GM18502 (cell line): Measurements from ENCODE around the gene PDCD7.
"Not testable (repeated sequence)": the region's sequence is repeated elsewhere in the genome, so short reads cannot be mapped to it uniquely, and the experiment has no call there.

Source experiments
- ATAC-seq: cut with Tn5 transposase; IDR thresholded peaks from one replicate; pipeline ENCODE4 v1.9.1; 2021; ENCODE audit warnings: mild to moderate bottlenecking; ENCODE audit not compliant: unreplicated experiment, poor library complexity

PDCD7 gene

DNA sequence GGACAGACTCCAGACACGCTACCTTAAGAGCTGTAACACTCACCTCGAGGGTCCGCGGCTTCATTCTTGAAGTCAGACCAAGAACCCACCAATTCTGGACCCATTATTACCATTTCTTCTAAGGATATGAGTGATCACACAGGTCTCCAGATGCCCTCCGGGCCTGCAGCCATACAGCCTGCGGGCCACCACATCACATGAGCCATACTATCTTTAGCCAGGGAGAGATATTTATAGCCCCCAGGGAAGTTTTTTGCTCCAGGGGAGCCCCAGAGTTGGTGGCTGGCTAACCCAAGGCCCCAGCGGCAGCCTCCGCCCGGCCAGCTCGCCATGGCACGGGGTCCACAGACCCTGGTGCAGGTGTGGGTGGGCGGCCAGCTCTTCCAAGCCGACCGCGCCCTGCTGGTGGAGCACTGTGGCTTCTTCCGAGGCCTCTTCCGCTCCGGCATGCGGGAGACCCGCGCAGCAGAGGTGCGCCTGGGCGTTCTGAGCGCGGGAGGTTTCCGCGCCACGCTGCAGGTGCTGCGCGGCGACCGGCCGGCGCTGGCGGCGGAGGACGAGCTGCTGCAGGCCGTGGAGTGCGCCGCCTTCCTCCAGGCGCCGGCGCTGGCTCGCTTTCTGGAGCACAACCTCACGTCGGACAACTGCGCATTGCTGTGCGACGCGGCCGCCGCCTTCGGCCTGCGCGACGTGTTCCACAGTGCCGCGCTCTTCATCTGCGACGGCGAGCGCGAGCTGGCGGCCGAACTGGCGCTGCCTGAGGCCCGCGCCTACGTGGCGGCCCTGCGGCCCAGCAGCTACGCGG lies 56.9 kb downstream of the PDCD7 start, which contains the start of gene KBTBD13:
TSS of gene KBTBD13 (plus strand) at position 261 of the 805 bp plus-strand sequence. CDS start at position 331, 70 bp downstream.
- ATAC-seq, result no peak

DNA sequence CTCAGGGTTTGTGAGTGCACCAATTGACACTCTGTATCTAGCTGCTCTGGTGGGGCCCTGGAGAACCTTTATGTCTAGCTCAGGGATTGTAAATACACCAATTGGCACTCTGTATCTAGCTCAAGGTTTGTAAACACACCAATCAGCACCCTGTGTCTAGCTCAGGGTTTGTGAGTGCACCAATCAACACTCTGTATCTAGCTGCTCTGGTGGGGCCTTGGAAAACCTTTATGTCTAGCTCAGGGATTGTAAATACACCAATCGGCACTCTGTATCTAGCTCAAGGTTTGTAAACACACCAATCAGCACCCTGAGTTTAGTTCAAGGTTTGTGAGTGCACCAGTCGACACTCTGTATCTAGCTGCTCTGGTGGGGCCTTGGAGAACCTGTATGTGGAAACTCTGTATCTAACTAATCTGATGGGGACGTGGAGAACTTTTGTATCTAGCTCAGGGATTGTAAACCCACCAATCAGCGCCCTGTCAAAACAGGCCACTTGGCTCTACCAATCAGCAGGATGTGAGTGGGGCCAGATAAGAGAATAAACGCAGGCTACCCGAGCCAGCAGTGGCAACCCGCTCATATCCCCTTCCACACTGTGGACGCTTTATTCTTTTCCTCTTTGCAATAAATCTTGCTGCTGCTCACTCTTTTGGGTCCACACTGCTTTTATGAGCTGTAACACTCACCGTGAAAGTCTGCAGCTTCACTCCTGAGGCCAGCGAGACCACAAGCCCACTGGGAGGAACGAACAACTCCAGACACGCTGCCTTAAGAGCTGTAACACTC lies 57.8 kb downstream of the PDCD7 start:
- ATAC-seq, result not testable (repeated sequence)

DNA sequence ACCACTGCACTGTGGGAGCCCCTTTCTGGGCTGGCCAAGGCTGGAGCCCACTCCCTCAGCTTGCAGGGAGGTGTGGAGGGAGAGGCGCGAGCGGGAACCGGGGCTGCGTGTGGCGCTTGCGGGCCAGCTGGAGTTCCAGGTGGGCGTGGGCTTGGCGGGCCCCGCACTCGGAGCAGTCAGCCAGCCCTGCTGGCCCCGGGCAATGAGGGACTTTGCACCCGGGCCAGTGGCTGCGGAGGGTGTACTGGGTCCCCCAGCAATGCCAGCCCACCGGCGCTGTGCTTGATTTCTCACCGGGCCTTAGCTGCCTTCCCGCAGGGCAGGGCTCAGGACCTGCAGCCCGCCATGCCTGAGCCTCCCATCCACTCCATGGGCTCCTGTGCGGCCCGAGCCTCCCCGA lies 58.7 kb downstream of the PDCD7 start:
- ATAC-seq, result not testable (repeated sequence)

DNA sequence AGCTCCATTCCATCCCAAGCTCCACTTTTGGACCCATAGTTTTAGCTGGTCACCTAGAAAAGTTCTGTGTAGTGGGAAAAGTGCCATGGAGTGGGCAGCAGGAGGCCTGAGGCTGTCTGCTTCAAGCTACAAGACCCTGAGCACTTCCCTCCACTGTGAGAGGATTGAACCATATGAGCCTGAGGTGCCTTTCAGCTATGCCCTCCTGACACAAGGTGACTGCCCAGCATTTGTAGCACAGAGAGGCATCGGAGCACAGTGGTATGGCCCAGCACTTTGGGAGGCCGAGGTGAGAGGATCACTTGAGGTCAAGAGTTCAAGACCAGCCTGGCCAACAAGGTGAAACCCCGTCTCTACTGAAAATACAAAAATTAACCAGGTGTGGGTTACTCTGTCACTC lies 61.0 kb downstream of the PDCD7 start:
- ATAC-seq, result no peak

DNA sequence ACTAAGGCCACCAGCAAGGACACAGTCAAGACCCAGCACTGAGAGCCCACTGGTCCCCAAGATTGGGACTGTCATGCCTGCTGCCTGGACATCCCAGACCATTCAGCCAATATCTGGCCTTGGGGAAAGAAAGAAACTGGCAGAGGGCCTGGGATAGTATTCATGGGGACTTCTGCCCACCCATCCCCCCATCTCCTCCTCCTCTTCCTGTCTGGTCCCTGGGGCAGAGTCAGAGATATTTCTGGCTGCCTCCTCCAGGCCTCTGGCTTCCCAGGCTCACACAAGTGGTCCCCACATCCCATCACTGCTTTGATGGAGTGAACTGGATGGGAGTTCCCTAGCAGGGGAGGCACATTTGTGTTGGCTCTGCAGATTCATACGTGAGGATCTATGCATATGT lies 61.6 kb downstream of the PDCD7 start:
- no peak for ATAC-seq

DNA sequence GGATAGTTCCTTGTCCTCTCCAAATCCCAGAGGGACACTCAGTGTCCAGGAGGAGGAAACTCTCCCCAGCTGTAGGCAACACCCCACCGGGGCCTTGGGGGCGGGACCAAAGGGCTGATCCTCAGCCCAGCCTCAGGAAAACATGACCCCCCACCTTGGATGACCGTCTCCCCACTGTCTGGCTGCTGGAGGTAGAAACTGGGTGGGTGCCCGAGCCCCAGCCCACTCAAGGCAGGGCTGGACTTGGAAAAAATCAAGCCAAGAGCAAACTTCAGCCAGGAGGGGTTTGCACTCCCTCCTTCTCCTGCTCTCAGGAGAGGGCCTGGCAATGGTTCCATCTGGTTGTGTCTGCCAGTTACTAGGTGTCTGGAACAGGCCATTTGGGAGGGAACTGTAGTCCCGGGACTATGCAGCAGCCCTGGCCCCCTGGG lies 62.2 kb downstream of the PDCD7 start:
- no peak for ATAC-seq

DNA sequence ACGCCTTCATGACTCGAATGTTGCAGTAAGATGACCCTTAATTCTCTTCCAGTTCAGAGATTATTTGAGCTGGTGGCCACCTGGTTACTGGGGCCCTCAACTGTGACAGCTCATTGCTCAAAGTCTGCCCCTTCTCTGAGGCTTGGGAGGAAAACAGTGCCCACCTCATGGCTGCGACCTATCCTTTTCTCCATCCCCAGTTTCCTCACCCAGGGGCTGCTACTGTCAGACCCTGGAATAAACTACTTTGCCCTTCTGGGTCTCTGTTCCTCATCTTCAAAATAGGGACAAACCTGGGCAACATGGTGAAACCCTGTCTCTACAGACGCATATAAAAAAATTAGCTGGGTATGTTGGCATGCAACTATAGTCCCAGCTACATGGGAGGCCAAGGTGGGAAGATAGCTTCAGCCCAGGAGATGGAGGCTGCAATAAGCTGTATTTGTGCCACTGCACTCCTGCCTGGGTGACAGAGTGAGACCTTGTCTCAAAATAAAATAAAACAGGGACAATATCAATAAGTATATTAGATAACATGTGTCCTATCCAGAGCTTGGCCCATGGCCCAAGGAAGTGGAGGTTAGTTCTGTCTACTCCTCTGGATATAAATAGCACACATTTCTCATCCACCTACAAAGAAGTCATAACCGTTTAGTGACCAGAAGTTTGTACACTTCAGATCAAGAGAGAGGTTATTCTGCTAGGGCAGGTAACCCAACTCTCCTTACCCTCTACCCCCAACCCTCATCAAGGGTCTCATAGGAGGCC lies 63.6 kb downstream of the PDCD7 start:
- no peak for ATAC-seq

DNA sequence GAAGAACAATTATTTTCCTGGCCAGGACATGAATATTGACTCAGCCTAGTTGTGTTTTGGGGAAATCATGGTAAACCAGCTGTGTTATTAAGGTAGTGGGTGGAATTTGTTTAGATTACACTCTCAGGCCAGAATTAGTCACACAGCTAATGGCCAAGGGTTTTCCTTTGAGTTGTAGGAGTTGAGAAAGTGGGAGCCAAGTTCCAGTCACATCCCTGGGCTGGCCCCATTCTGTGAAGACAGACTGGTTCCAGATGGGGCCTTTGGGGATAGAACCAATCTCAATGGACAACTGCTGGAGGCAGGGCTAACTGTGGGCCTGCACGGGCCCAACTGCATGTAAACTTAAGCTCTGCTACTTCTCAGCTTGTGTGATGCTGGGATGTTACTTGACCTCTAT lies 64.4 kb downstream of the PDCD7 start:
- no peak for ATAC-seq

DNA sequence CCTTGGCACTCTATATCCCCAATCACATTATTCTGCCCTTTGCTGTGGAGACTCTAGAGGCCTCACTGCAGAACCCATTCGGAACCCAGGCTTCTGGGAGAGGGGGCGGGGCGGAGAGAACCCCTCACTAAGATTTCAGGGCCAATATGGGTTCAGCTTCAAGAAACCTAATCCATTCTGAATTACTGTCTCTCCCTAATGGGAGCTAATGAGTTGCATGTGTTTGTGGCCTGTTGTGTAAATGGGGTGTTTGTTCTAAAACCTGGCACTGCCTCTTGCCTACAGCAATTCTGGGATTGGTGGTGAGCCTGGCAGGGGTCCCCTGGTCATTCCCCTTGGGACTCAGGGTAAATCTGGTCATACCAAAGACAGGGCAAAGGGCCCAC lies 65.2 kb downstream of the PDCD7 start:
- no peak for ATAC-seq

DNA sequence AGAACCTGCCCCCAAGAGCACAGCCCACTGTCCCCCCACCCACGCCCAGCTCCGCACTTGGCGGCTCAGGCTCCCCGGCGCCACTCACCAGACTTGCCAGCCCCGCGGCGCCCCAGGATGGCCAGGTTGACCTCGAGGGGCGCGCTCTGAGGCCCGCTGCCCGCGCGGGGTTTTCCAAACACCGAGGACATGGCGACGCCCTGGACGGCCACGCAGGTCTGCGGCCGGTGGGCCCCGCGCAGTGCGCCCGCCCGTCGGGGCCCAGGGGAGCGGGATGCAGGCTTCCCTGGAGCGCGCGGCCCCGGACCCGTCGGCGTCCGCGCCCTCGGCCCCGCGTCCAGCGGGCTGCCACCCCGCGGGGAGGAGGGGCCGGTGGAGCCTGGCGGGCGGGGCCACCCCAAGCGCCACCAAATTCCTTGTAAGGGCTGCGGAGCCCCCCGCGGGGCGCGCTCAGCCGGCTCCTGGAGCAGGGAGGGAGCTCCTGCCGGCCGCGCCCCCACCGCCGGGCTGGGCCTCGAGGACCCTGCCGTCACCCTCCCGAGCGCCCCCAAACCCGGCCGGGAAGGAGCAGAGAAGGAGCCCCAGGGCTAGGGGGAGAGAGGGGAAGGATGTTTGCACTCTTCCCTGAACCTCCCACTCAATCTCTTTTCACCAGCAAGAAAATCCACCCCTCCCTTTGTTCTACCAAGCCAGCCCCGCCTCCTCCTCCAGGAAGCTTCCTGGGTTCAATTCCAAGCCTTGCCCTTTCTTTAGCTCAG lies 65.8 kb downstream of the PDCD7 start, which contains the start of gene RASL12:
TSS of gene RASL12 (minus strand) at position 347 of the 758 bp plus-strand sequence. CDS start at position 191, 156 bp downstream.
- no peak for ATAC-seq
